ENCODE data around the gene PCYT1A.
A peak's percentile ranks its signal among the peaks of the same experiment; 100 is the strongest.

- TF ChIP-seq SP2 (CRISPR knock-in tag; IDR thresholded peaks at IDR 0.05) (peak; percentile 94), EP300 (IDR thresholded peaks at IDR 0.05; ENCODE audit: low read depth in 2 of 2, low read length in 2 of 2) (peak in 1 of 2 experiments; percentile 78; a peak in 1 of 4 replicates), EP300 (CRISPR knock-in tag; IDR thresholded peaks at IDR 0.05; ENCODE audit: borderline replicate concordance) (peak; percentile 45; the same call in 1 of the 2 replicates), RERE (CRISPR knock-in tag; IDR thresholded peaks at IDR 0.05; ENCODE audit: low read depth) (no peak), CTCF (CRISPR knock-in tag; IDR thresholded peaks at IDR 0.05) (no peak), FOXJ3 (CRISPR knock-in tag; IDR thresholded peaks at IDR 0.05; ENCODE audit: borderline replicate concordance) (peak; percentile 67; the same call in 1 of the 2 replicates), NFIC (IDR thresholded peaks at IDR 0.05; ENCODE audit: low read length) (no peak), ZBTB34 (CRISPR knock-in tag; IDR thresholded peaks at IDR 0.05) (peak; percentile 26; the same call in 1 of the 2 replicates), ZNF138 (CRISPR knock-in tag; IDR thresholded peaks at IDR 0.05; ENCODE audit: low read depth) (0 out of 2 replicates have a peak, but pooled peaks have one; percentile 18), ZGPAT (CRISPR knock-in tag; IDR thresholded peaks at IDR 0.05) (peak; percentile 83), USF2 (IDR thresholded peaks at IDR 0.05; ENCODE audit: low read depth, low read length) (no peak), USF2 (CRISPR knock-in tag; IDR thresholded peaks at IDR 0.05; ENCODE audit: borderline replicate concordance) (no peak), DPF2 (CRISPR knock-in tag; IDR thresholded peaks at IDR 0.05; ENCODE audit: borderline replicate concordance, low read depth) (no peak), ZMYM4 (CRISPR knock-in tag; IDR thresholded peaks at IDR 0.05) (peak; percentile 48; the same call in 1 of the 2 replicates), EZH2 (conservative IDR thresholded peaks at IDR 0.05; ENCODE audit: low read depth, low read length) (no peak)
Measured at GRCh38 chr3:196287440-196288140, at the start of gene PCYT1A.
